HEK293 (cell line): Measurements from ENCODE around the gene IL5.

ENCODE experiments used
- GFI1B ChIP-seq: fragments of 450-650 bp; formaldehyde crosslinking; IDR thresholded peaks from 2 replicates; pipeline ENCODE4 v1.5.1; 2016; ENCODE audit warnings: missing biosample characterization, missing genetic modification characterization
- INSM2 ChIP-seq: fragments of 450-650 bp; formaldehyde crosslinking; IDR thresholded peaks from 2 replicates; pipeline ENCODE4 v1.5.1; 2016; ENCODE audit warnings: missing biosample characterization, missing genetic modification characterization
- KLF17 ChIP-seq: fragments of 450-650 bp; formaldehyde crosslinking; IDR thresholded peaks from 2 replicates; pipeline ENCODE4 v1.5.1; 2016; ENCODE audit warnings: missing biosample characterization, missing genetic modification characterization
- PRDM1 ChIP-seq: fragments of 450-650 bp; formaldehyde crosslinking; IDR thresholded peaks from 2 replicates; pipeline ENCODE4; 2016; ENCODE audit warnings: missing biosample characterization, missing genetic modification characterization
- PRDM10 ChIP-seq: fragments of 450-650 bp; formaldehyde crosslinking; IDR thresholded peaks from 2 replicates; pipeline ENCODE4 v1.5.1; 2016; ENCODE audit warnings: missing biosample characterization, missing genetic modification characterization
- PRDM4 ChIP-seq: fragments of 450-650 bp; formaldehyde crosslinking; IDR thresholded peaks from 2 replicates; pipeline ENCODE4 v1.5.1; 2017; ENCODE audit warnings: missing biosample characterization, missing genetic modification characterization
- ZBTB6 ChIP-seq: fragments of 450-650 bp; formaldehyde crosslinking; IDR thresholded peaks from 2 replicates; pipeline ENCODE4 v1.5.1; 2017; ENCODE audit warnings: missing biosample characterization, missing genetic modification characterization
- ZBTB8A ChIP-seq: fragments of 450-650 bp; formaldehyde crosslinking; IDR thresholded peaks from 2 replicates; pipeline ENCODE4 v1.5.1; 2016; ENCODE audit warnings: missing biosample characterization, missing genetic modification characterization
- ZEB2 ChIP-seq: fragments of 450-650 bp; formaldehyde crosslinking; IDR thresholded peaks from 2 replicates; pipeline ENCODE4 v1.5.1; 2016; ENCODE audit warnings: missing biosample characterization, missing genetic modification characterization
- ZFHX2 ChIP-seq: fragments of 450-650 bp; formaldehyde crosslinking; conservative IDR thresholded peaks from 2 replicates; pipeline ENCODE4 v1.5.1; 2016; ENCODE audit warnings: missing biosample characterization, missing genetic modification characterization
- ZNF23 ChIP-seq: fragments of 450-650 bp; formaldehyde crosslinking; IDR thresholded peaks from 2 replicates; pipeline ENCODE4 v1.5.1; 2016; ENCODE audit warnings: missing biosample characterization, missing genetic modification characterization, borderline replicate concordance
- ZNF398 ChIP-seq: fragments of 450-650 bp; formaldehyde crosslinking; IDR thresholded peaks from 2 replicates; pipeline ENCODE4 v1.5.1; 2017; ENCODE audit warnings: missing biosample characterization, missing genetic modification characterization
- ZNF529 ChIP-seq: fragments of 450-650 bp; formaldehyde crosslinking; IDR thresholded peaks from 2 replicates; pipeline ENCODE4 v1.5.1; 2017; ENCODE audit warnings: missing genetic modification characterization, missing biosample characterization; ENCODE audit not compliant: insufficient replicate concordance
- ZNF610 ChIP-seq: fragments of 450-650 bp; formaldehyde crosslinking; IDR thresholded peaks from 2 replicates; pipeline ENCODE4 v1.5.1; 2016; ENCODE audit warnings: missing biosample characterization, missing genetic modification characterization, borderline replicate concordance
- ZNF645 ChIP-seq: fragments of 450-650 bp; formaldehyde crosslinking; IDR thresholded peaks from 2 replicates; pipeline ENCODE4; 2016; ENCODE audit warnings: missing biosample characterization, missing genetic modification characterization
- ZNF76 ChIP-seq: fragments of 450-650 bp; formaldehyde crosslinking; IDR thresholded peaks from 2 replicates; pipeline ENCODE4; 2016; ENCODE audit warnings: low read depth, missing biosample characterization, missing genetic modification characterization, borderline replicate concordance
- ZNF843 ChIP-seq: fragments of 450-650 bp; formaldehyde crosslinking; IDR thresholded peaks from 2 replicates; pipeline ENCODE4 v1.5.1; 2016; ENCODE audit warnings: missing biosample characterization, missing genetic modification characterization

The IL5 gene

GRCh38 chr5:132556763-132557477 lies 13.6 kb upstream of the IL5 start, which contains the start of gene RAD50 (continued):
- TF ChIP-seq PRDM4 (tag by site-specific recombination) (0 out of 2 replicates have a peak, but pooled peaks have one; percentile 10), ZBTB8A (peak; percentile 44), KLF17 (tag by site-specific recombination) (peak; percentile 32), ZEB2 (tag by site-specific recombination) (peak; percentile 57; the same call in 1 of the 2 replicates), ZNF23 (tag by site-specific recombination) (no peak), PRDM1 (tag by site-specific recombination) (no peak), ZNF610 (tag by site-specific recombination) (0 out of 2 replicates have a peak, but pooled peaks have one; percentile 22), ZBTB6 (tag by site-specific recombination) (peak; percentile 51; the same call in 1 of the 2 replicates), ZNF645 (no peak; the same call in 1 of the 2 replicates), GFI1B (tag by site-specific recombination) (peak; percentile 91; the same call in 1 of the 2 replicates), ZNF843 (peak; percentile 62; the same call in 1 of the 2 replicates), ZNF529 (tag by site-specific recombination) (no peak), PRDM10 (peak; percentile 92), INSM2 (no peak; the same call in 1 of the 2 replicates), ZFHX2 (tag by site-specific recombination) (peak; percentile 98), ZNF398 (tag by site-specific recombination) (peak; percentile 64; the same call in 1 of the 2 replicates), ZNF76 (tag by site-specific recombination) (peak; percentile 95)
- TF ChIP-seq, all 188 proteins: peak for 62
